DMS 273 (cell line): Measurements from ENCODE around the gene AIFM1.
"Not testable (repeated sequence)": the region's sequence is repeated elsewhere in the genome, so short reads cannot be mapped to it uniquely, and the experiment has no call there.

ENCODE experiments used
- DNase-seq: peaks from one replicate; lab custom pipeline; 2025; ENCODE audit not compliant: unreplicated experiment; lab: John Stamatoyannopoulos, UW

Gene AIFM1

GRCh38 chrX:130120746-130121504 lies 44.7 kb downstream of the AIFM1 start:
- peak; percentile 81 for DNase-seq

- DNase-seq = no peak
Observed at GRCh38 chrX:130120321-130120731, 45.3 kb downstream of the AIFM1 start.

DNA sequence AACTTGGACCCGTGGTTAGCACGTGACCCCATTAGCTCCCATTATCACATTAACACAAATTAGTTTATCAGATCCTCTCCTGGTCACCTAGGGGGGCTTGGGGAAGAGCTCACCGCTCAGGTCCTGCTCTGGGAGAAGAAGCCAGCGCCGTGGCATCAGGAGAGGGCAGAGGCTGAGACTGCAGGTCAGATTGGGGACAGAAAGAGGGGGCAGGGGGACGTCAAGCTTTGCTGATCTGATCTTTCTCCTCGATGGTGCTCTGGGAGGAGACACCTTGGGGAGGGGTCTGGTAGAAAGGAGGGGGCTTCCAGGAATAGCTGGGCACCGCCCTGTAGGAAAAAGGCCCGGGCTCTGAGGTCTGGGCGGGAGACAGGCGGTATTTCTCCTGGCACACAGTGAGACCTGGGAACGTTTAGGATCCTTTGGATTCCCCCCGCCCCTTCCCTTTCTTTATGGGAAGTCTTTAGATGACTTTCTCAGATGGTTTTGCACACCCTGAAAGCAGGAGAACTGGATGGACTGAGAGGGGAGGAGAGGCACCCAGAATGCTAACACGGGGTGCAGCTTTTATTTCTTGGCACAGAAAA lies 46.2 kb downstream of the AIFM1 start:
- DNase-seq = no peak

- no peak for DNase-seq
Observed at GRCh38 chrX:130118441-130119311, 47.0 kb downstream of the AIFM1 start.

DNA sequence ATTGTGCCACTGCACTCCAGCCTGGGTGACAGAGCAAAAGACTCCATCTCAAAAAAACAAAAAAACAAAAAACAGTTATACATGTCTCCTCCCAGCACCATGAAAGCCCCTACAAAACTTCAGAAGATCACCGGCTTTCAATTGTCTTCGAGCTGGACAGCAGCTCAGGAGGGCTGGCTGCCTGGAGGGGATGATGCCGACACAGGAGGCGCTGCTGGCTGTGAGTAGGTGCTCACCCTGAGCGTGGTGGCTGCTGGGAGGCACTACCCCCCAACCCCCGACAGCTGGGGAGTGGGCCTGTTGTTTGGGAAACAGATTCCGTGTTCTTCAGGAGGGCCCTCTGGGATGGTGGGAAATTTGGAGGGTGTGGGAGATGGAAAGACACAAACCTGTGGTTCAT lies 48.5 kb downstream of the AIFM1 start:
- no peak for DNase-seq

GRCh38 chrX:130115119-130115885 lies 50.3 kb downstream of the AIFM1 start:
- not testable (repeated sequence) for DNase-seq

- no peak for DNase-seq
Observed at GRCh38 chrX:130114141-130114588, 51.5 kb downstream of the AIFM1 start.

DNA sequence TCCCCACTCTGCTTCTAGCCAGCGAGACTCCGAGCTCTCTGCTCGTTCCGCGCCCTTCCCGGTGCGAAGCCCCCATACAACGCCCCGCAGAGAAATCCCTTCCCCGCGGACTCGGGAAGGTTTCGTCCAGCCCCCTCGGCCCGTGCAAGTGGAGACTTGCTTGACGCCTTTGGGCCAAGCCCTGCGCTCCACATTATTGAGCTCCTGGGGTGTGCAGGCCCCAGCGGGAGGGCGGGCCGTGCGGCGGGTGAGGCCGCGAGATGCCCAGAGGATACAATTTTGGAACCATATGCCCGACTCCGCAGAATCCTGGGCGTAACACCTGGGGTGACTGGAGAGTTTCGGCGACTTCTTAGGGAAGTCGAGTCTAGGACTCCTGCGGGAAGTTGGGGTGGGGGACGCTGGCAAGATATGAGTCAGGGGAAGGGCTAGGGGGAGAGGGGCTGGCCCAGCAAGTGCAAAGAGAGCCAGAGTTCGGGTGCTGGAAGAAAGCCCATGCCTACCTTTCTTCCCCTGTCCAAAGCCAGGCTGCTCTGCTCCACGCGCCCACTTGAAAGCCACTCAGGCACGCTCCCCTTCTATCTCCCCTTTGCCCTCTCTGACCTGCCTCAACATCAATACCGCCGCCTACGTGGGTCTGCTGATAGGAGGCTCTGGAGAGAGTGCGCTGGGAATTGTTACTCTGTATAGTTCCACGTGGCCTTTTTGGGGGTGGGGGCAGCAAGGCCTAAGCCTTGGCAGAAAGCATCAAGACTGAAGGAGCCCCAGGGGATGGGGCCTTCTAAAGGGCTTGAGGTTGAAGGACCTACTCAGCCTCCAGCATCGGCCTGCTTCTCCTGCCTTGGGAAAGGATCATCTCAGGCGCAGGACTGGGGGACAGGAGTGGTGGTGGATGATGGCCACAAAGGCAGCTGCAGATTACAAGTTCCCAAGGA lies 54.2 kb downstream of the AIFM1 start:
- peak; percentile 58 for DNase-seq

DNA sequence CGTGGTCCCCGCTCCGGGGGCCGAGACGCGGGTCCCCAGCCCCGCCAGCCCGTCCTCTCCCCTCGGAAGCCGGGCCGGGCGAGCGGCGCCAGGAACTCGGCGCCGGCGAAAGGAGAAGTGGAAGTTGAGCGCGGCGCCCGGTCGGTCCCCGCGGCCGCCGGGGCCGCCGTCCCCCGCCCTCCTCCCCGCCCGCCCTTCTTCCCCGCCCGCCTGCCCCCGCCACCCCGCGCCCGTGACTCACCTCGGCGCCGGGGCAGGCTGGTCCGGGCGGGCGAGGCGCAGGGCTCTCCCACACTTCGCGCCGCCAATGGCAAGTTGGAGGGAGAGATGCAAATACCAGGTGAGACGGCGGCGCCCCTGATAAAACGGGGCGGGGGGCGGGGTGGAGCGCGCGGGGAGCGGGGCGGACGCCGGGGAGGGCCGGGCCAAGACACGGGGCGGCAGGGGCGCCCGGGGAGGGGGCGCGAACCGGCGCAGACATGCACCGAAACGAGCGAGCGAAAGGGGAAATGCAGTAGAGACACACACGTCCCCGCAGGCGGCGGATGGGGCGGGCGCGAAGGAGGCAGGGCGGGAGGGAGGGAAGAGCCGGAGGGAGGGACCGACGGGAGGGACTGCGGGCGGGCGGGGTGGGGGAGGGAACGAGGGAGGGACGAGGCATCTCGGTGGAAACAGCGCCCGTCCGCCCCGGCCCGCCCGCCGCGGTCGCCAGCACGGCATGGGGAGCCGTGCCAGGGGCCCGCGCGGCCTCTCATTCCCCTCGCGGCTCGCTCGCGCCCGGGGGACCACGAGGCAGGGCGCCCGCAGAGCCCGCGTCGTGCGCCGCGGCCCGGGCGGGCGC lies 55.0 kb downstream of the AIFM1 start, which contains the start of gene ELF4:
TSS of gene ELF4 (minus strand) at position 119 of the 841 bp plus-strand sequence. CDS start 29,167 bp downstream, outside the sequence.
- DNase-seq = peak; percentile 65

DNA sequence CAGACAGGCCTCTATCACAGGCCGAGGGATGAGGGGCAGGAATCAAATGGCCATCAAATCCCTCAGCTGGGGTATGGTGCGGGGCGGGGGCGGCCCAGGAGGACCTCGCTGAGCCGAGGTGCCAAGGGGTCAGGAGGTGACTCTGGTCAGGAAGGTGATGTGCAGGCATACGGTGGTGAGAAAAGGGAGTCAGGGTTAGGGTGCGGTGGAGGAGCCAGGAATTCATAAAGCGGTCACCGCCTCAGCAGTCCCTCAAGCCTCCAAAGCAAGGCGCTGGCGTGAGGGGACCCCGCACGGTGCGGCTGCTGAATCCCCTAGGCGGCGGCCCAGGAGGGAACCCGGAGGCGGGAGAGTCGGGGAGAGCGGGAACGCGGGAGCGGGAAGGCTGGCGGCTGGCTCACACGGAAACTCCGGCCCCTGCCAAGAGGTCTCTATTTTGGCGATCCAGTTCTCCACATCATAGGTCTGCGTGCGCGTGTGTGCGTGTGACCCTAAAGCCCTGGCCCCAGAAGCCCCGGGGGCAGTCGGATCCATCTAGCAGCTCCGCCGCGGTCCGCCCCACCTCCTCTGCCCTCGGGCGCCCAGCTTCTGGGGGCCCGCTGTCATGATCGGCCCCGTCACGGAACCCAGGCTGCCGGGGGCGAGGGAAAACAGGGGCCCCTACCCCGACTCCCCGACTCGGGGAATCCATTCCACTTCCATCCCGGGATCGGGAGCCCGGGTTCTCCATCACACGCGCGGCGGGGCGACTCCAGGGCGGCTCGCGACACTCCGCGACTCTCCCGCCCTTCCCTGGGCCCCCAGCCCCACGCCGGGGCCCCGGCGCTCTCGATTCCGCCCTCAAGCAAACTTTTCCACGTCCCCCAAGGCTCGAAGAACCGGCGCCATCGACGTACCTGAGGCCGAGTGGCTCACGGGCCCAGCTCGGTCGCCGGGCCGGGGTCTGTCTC lies 55.9 kb downstream of the AIFM1 start:
- DNase-seq = peak; percentile 58

DNA sequence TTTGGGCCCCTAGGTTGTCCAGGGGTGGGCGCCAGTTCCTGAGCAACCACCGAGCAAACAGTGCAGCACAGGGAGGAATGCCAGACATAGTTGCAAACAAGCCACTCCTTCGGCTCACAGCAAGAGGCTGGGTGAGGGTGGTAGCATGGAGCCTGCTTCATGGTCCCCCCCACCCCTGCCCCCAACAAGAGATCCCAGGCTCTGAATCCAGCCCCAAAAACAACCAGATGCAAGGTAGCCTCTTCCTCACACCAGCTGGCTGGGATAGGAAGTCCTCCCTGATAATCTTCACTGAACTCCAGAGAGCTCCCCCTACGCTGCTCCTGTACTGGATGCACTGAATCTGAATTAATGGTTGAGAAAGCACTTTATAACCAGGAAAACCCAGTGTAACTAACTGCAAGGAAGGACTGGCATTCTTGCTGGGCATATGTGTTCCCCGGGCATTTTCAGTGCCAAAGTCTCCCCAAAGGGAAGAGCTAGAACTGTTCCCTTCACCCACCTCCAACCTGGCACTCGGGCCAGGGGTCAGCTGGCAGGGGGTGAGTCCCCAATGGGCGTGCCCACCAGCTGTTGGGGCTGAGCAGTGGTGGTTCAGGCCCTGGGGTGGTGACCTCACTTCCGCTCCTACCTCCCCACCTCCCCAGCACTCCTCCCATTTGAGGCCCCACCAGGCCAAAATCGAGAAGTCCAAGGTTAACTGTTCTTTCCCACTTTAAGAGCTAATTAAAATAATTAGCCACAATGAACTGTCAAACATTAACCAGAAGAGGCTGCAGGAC lies 56.8 kb downstream of the AIFM1 start:
- peak; percentile 52 for DNase-seq

- DNase-seq = no peak
Observed at GRCh38 chrX:130106071-130106470, 59.6 kb downstream of the AIFM1 start.

DNA sequence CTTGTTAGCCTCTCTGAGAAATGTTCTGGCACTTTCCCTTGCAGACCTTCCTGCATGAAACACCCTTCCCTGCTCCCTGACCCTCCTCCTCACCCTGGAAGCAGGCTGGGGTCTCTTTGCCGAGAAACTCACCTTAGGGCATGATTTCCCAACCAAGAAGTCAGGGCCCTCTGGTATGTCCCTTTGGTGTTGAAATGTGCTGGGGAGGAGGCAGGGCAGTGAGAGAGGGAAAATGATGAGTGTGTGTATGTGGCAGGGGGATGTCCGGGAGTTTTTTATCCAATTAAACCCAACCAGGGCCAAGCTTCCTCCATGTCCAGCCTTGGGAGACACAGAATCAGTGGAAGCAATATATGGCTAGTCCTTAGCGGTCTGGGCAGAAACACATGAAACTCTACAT lies 60.4 kb downstream of the AIFM1 start:
- DNase-seq = no peak

- no peak for DNase-seq
Observed at GRCh38 chrX:130103605-130104004, 62.0 kb downstream of the AIFM1 start.

GRCh38 chrX:130100180-130100579 lies 65.5 kb downstream of the AIFM1 start:
- peak; percentile 70 for DNase-seq

DNA sequence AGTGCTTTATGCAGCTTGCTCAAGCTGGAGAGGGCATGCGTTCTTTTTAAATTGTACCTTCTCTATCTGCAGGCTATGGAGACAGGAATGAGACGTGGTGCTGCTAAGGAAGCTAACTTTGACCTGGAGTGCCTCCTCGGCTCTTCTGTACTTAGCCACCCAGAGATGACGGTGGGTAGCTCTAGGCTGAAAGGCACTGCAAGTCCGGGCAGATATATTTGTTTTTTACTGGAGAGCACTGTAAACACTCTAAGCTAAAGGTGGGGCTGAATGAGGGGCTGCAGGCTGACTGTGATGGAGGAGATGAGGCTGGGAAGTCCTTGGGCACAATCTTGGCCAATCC lies 67.5 kb downstream of the AIFM1 start:
- no peak for DNase-seq
